GM23338 (cell line): ENCODE measurements around the gene RANGAP1. TPM values are rescaled to one million over a fixed set of nuclear protein-coding genes. Genes with fewer than 3 reads are reported as not detected.

ENCODE experiments used
- ATAC-seq: fragments of 200-7000 bp; cut with Tn5 transposase; 3 replicates; pipeline ENCODE4 v1.9.1; 2020
- DNase-seq: peaks from one replicate; pipeline ENCODE4 v3.0.0-alpha.2; 2015; ENCODE audit warnings: low spot score
- H2AFZ ChIP-seq: fragments of 200-600 bp; sonication (generic); 2 replicates; pipeline ENCODE4 v1.8.0; 2016; ENCODE audit warnings: antibody characterized with exemption, mild to moderate bottlenecking, moderate library complexity
- H3F3A ChIP-seq: fragments of 200-600 bp; sonication (generic); replicated peaks from 2 replicates; pipeline ENCODE4 v1.8.0; 2017; ENCODE audit warnings: antibody characterized with exemption, mixed run types, low read depth
- H3K27ac ChIP-seq: fragments of 200-600 bp; sonication (generic); 2 replicates; pipeline ENCODE4 v1.6.1; 2016; ENCODE audit warnings: low read depth
- H3K27me3 ChIP-seq: fragments of 200-600 bp; sonication (generic); 2 replicates; pipeline ENCODE4 v1.8.0; 2016; ENCODE audit warnings: mild to moderate bottlenecking, mixed run types, moderate library complexity; ENCODE audit not compliant: insufficient read depth
- H3K36me3 ChIP-seq: fragments of 200-600 bp; sonication (generic); 2 replicates; pipeline ENCODE4 v1.8.0; 2016; ENCODE audit warnings: mild to moderate bottlenecking; ENCODE audit not compliant: insufficient read depth
- H3K4me1 ChIP-seq: fragments of 200-600 bp; sonication (generic); 2 replicates; pipeline ENCODE4 v1.8.0; 2016; ENCODE audit warnings: mild to moderate bottlenecking, moderate library complexity; ENCODE audit not compliant: insufficient read depth
- H3K4me2 ChIP-seq: fragments of 200-600 bp; sonication (generic); 2 replicates; pipeline ENCODE4 v1.7.1; 2017; ENCODE audit warnings: mixed run types
- H3K4me3 ChIP-seq: fragments of 200-600 bp; sonication (generic); 2 replicates; pipeline ENCODE4 v1.6.1; 2016; ENCODE audit warnings: mixed run types
- H3K79me2 ChIP-seq: fragments of 200-600 bp; sonication (generic); replicated peaks from 2 replicates; pipeline ENCODE4 v1.8.0; 2017; ENCODE audit warnings: mild to moderate bottlenecking; ENCODE audit not compliant: insufficient read depth
- H3K9me2 ChIP-seq: fragments of 200-600 bp; sonication (generic); 2 replicates; pipeline ENCODE4 v1.8.0; 2017; ENCODE audit not compliant: insufficient read depth
- H4K20me1 ChIP-seq: fragments of 200-600 bp; sonication (generic); replicated peaks from 2 replicates; pipeline ENCODE4 v1.8.0; 2017; ENCODE audit warnings: mild to moderate bottlenecking; ENCODE audit not compliant: insufficient read depth
- H3K27ac Mint-ChIP-seq: 2 replicates; pipeline ENCODE4 v1.8.0; 2020; ENCODE audit warnings: inconsistent platforms, mild to moderate bottlenecking, moderate library complexity, mixed read lengths
- H3K27me3 Mint-ChIP-seq: 3 replicates; pipeline ENCODE4 v1.8.0; 2022; ENCODE audit warnings: low read depth, mild to moderate bottlenecking, moderate library complexity, mixed read lengths, inconsistent platforms; ENCODE audit not compliant: insufficient read depth, poor library complexity
- H3K36me3 Mint-ChIP-seq: 3 replicates; pipeline ENCODE4 v1.8.0; 2021; ENCODE audit warnings: low read depth, mild to moderate bottlenecking, inconsistent platforms, moderate library complexity, mixed read lengths
- H3K4me1 Mint-ChIP-seq: 3 replicates; pipeline ENCODE4 v1.8.0; 2020; ENCODE audit warnings: mild to moderate bottlenecking, inconsistent platforms, mixed read lengths
- H3K4me3 Mint-ChIP-seq: 3 replicates; pipeline ENCODE4 v1.8.0; 2021; ENCODE audit warnings: moderate library complexity, mild to moderate bottlenecking, inconsistent platforms, mixed read lengths
- H3K9me3 Mint-ChIP-seq: 3 replicates; pipeline ENCODE4 v1.8.0; 2020; ENCODE audit warnings: moderate library complexity, mild to moderate bottlenecking, inconsistent platforms, mixed read lengths
- CREB1 ChIP-seq: fragments of 250-450 bp; sonication (Bioruptor Pico); IDR thresholded peaks from 2 replicates; pipeline ENCODE4 v1.5.0; 2020; ENCODE audit warnings: low read depth, mild to moderate bottlenecking, moderate library complexity
- CTCF ChIP-seq, 2 experiments: fragments of 200-600 bp in 1 of 2; sonication (generic) in 1 of 2; conservative IDR thresholded peaks; 2 replicates each; pipeline versions ENCODE4 v1.5.1 to v1.6.1; 2016 to 2017; ENCODE audit warnings: antibody characterized with exemption in 2 of 2, low read depth in 2 of 2, mild to moderate bottlenecking in 2 of 2, moderate library complexity in 1 of 2
- ETS1 ChIP-seq: IDR thresholded peaks from 2 replicates; pipeline ENCODE4 v1.6.1; 2016; ENCODE audit warnings: antibody characterized with exemption
- EZH2 ChIP-seq: fragments of 200-600 bp; sonication (generic); IDR thresholded peaks from one replicate; pipeline ENCODE4 v1.8.0; 2017; ENCODE audit warnings: antibody characterized with exemption, mild to moderate bottlenecking, low read depth; ENCODE audit not compliant: unreplicated experiment
- EZH2phosphoT487 ChIP-seq: fragments of 200-600 bp; sonication (generic); IDR thresholded peaks from one replicate; pipeline ENCODE4 v1.8.1; 2018; ENCODE audit warnings: antibody characterized with exemption; ENCODE audit not compliant: unreplicated experiment
- JUNB ChIP-seq: IDR thresholded peaks from one replicate; pipeline ENCODE4 v1.6.1; 2016; ENCODE audit warnings: antibody characterized with exemption; ENCODE audit not compliant: unreplicated experiment
- NANOG ChIP-seq: IDR thresholded peaks from 2 replicates; pipeline ENCODE4 v1.6.1; 2016; ENCODE audit warnings: antibody characterized with exemption, borderline replicate concordance
- POLR2AphosphoS5 ChIP-seq: IDR thresholded peaks from 2 replicates; pipeline ENCODE4 v1.6.1; 2016; ENCODE audit warnings: antibody characterized with exemption, low read depth
- REST ChIP-seq: IDR thresholded peaks from one replicate; pipeline ENCODE4 v1.6.1; 2018; ENCODE audit warnings: antibody characterized with exemption; ENCODE audit not compliant: unreplicated experiment
- STAT1 ChIP-seq: IDR thresholded peaks from one replicate; pipeline ENCODE4 v1.6.1; 2016; ENCODE audit warnings: antibody characterized with exemption; ENCODE audit not compliant: unreplicated experiment
- ZNF114 ChIP-seq: fragments of 250-450 bp; sonication (Bioruptor Pico); IDR thresholded peaks from 2 replicates; pipeline ENCODE4 v1.5.0; 2020; ENCODE audit warnings: mild to moderate bottlenecking, moderate library complexity
- ZNF331 ChIP-seq: fragments of 250-450 bp; sonication (Bioruptor Pico); IDR thresholded peaks from 2 replicates; pipeline ENCODE4 v1.5.0; 2020; ENCODE audit warnings: low read depth, mild to moderate bottlenecking, moderate library complexity
- ZNF462 ChIP-seq: fragments of 250-450 bp; sonication (Bioruptor Pico); IDR thresholded peaks from 2 replicates; pipeline ENCODE4 v1.5.0; 2020; ENCODE audit warnings: mild to moderate bottlenecking, moderate library complexity
- polyA plus RNA-seq: library from polyadenylated mRNA; unstranded; fragments of >200 nt; fragmentation: Nextera tagmentation; extraction: Ambion mirVana; gene quantifications from 2 replicates; pipeline ENCODE4 v1.2.1, GENCODE V29; 2016
- total RNA-seq: library from RNA; depleted of rRNA; stranded (reverse); fragments of >200 nt; shearing (Covaris generic); gene quantifications from 2 replicates; pipeline ENCODE4 v1.2.3, GENCODE V29; 2014

RANGAP1 gene
- total and polyA plus RNA-seq, 2 experiments from 2014 or later, result 54.7 to 141 TPM

- DNase-seq (no peak), ATAC-seq (no peak)
- no peak overlapping the region for H3K27ac Mint-ChIP-seq
- no peaks in the 10 kb centered on the region for H3K27me3 ChIP-seq
- no peaks in the 10 kb centered on the region for H3K79me2 ChIP-seq
- no peaks in the 10 kb centered on the region; the same call in 2 of the 3 replicates for H3K4me1 Mint-ChIP-seq
- no peaks in the 10 kb centered on the region for H3K9me2 ChIP-seq
- peaks cover 6% of the 10 kb centered on the region for H3K27me3 Mint-ChIP-seq
- no peak for TF ChIP-seq REST
- TF ChIP-seq CREB1 (CRISPR knock-in tag), result no peak
- no peak for TF ChIP-seq STAT1
- TF ChIP-seq ZNF331 (CRISPR knock-in tag), result no peak
- TF ChIP-seq NANOG, result no peak
- no peak for TF ChIP-seq EZH2phosphoT487
- TF ChIP-seq ZNF462 (CRISPR knock-in tag), result no peak
- TF ChIP-seq JUNB, result no peak
- TF ChIP-seq CTCF (conservative IDR thresholded peaks at IDR 0.05; ENCODE audit: low read depth in 2 of 2), result no peak
- TF ChIP-seq POLR2AphosphoS5, result no peak
- TF ChIP-seq ZNF114 (CRISPR knock-in tag), result no peak
- no peak for TF ChIP-seq ETS1
- no peak for TF ChIP-seq EZH2
- no peaks in the 10 kb centered on the region for H3K4me1 ChIP-seq
- peaks cover 60% of the 10 kb centered on the region for H3K36me3 Mint-ChIP-seq
- peaks cover 10% of the 10 kb centered on the region for H3K36me3 ChIP-seq
- H3K4me3 ChIP-seq, result no peak overlapping the region
- no peak overlapping the region for H2AFZ ChIP-seq
- H3K4me2 ChIP-seq, result no peak overlapping the region
- no peaks in the 10 kb centered on the region; the same call in none of the 2 replicates for H4K20me1 ChIP-seq
- H3K4me3 Mint-ChIP-seq, result no peak overlapping the region
- no peak overlapping the region for H3K27ac ChIP-seq
- no peaks in the 10 kb centered on the region for H3F3A ChIP-seq
- no peaks in the 10 kb centered on the region for H3K9me3 Mint-ChIP-seq
These were observed 39.0 kb upstream of the RANGAP1 start for GRCh38 chr22:41324821-41325528.
